Measurements from ENCODE around the gene QTRT2.

Gene QTRT2

DNA sequence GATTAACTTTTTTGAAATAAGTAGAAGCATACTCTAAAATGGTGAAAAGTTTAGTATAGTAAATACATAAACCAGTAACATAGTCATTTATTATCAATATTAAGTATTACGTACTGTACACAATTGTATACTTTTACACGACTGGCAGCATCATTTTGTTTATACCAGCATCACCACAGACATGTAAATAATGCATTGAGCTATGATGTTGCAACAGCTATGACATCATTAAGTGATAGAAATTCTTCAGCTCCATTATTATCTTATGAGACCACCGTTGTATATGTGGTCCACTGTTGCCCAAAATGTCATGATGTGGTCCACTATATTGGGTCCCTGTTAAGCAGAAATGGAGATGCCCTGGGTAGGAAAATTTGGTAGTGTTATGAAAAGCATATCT is 71.0 kb downstream of the QTRT2 start:
- no peak for DNase-seq

DNA sequence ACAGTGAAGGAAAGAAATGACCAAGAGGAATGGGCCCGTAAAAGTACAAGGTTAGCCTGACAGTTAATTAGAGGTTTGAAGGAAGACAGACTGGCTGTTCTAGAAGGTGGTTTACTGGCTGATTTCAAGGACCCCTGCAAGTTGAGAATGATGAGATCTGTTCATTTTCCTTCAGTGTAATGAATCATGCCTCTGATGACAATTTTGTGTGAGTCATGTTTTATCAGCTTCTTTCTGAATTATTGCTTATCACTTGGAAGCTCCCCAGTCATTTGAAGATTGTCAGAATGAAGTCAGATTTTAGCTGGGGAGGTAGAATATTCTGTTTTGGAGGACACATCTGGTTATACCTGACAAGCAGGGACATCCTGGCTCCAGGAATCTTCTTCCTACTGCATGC is 71.7 kb downstream of the QTRT2 start:
- DNase-seq, result no peak

GRCh38 chr3:114128826-114129225 is 72.3 kb downstream of the QTRT2 start:
- DNase-seq, result no peak

- DNase-seq, result no peak
Measured at GRCh38 chr3:114132500-114132899, 76.0 kb downstream of the QTRT2 start.

- DNase-seq, result no peak
Measured at GRCh38 chr3:114133947-114134346, 77.4 kb downstream of the QTRT2 start.
